DOHH2 (cell line): ENCODE results near the gene PGF.

Experiments
- H3F3A ChIP-seq: fragments of 200-600 bp; sonication (generic), shearing (Covaris generic); 2 replicates; pipeline ENCODE4 v1.6.0; 2016; ENCODE audit warnings: antibody characterized with exemption, mild to moderate bottlenecking; ENCODE audit not compliant: control insufficient read depth, insufficient read depth
- H3K27ac ChIP-seq: fragments of 200-600 bp; sonication (generic); 2 replicates; pipeline ENCODE4 v1.5.1; 2014; ENCODE audit warnings: low read depth, mild to moderate bottlenecking, low read length, moderate library complexity
- H3K27me3 ChIP-seq: fragments of 200-600 bp; sonication (generic); 2 replicates; pipeline ENCODE4 v1.6.1; 2014; ENCODE audit warnings: mild to moderate bottlenecking, low read length, mixed read lengths; ENCODE audit not compliant: control insufficient read depth
- H3K36me3 ChIP-seq: fragments of 200-600 bp; sonication (generic); 2 replicates; pipeline ENCODE4 v1.6.1; 2014; ENCODE audit warnings: mild to moderate bottlenecking, low read length, moderate library complexity, mixed read lengths; ENCODE audit not compliant: control insufficient read depth
- H3K4me1 ChIP-seq: fragments of 200-600 bp; sonication (generic); 2 replicates; pipeline ENCODE4 v1.6.1; 2014; ENCODE audit warnings: mild to moderate bottlenecking, low read length, mixed read lengths; ENCODE audit not compliant: control insufficient read depth
- H3K4me2 ChIP-seq: fragments of 200-600 bp; sonication (generic); 2 replicates; pipeline ENCODE4 v1.6.0; 2014; ENCODE audit warnings: mild to moderate bottlenecking, low read length, moderate library complexity
- H3K4me3 ChIP-seq: fragments of 200-600 bp; sonication (generic); 2 replicates; pipeline ENCODE4 v1.5.1; 2014; ENCODE audit warnings: mild to moderate bottlenecking, low read length, mixed read lengths
- H3K79me2 ChIP-seq: fragments of 200-600 bp; sonication (generic); 2 replicates; pipeline ENCODE4 v1.6.1; 2014; ENCODE audit warnings: mild to moderate bottlenecking, low read length, mixed read lengths; ENCODE audit not compliant: control insufficient read depth
- H3K9me2 ChIP-seq: fragments of 200-600 bp; sonication (generic); replicated peaks from 2 replicates; pipeline ENCODE4 v1.6.1; 2014; ENCODE audit warnings: mild to moderate bottlenecking, low read length, mixed read lengths; ENCODE audit not compliant: control insufficient read depth
- H3K9me3 ChIP-seq: fragments of 200-600 bp; sonication (generic); 2 replicates; pipeline ENCODE4 v1.6.1; 2014; ENCODE audit warnings: antibody characterized with exemption, low read length, mixed read lengths; ENCODE audit not compliant: control insufficient read depth, insufficient read depth
- H4K20me1 ChIP-seq: fragments of 200-600 bp; sonication (generic); 2 replicates; pipeline ENCODE4 v1.6.0; 2014; ENCODE audit warnings: low read depth, mild to moderate bottlenecking, antibody characterized with exemption, low read length, moderate library complexity; ENCODE audit not compliant: control insufficient read depth, insufficient read depth
- EZH2phosphoT487 ChIP-seq: fragments of 200-600 bp; sonication (generic); IDR thresholded peaks from 2 replicates; pipeline ENCODE4 v1.6.1; 2017; ENCODE audit warnings: borderline replicate concordance, mild to moderate bottlenecking, antibody characterized with exemption, low read length, moderate library complexity, mixed read lengths
- TF ChIP-seq, protein P1 (sequence below): fragments of 200-600 bp; sonication (generic); IDR thresholded peaks from one replicate; pipeline ENCODE4 v1.5.1; 2014; ENCODE audit warnings: antibody characterized with exemption, mild to moderate bottlenecking, low read depth, low read length; ENCODE audit not compliant: poor library complexity, severe bottlenecking

Gene PGF

GRCh38 chr14:74909501-74909900 lies 45.9 kb downstream of the PGF start:
- Histone ChIP-seq H3K4me1 (peaks cover 4% of the 10 kb centered on the region; the same call in 1 of the 2 replicates), H4K20me1 (peaks cover 3% of the 10 kb centered on the region; the same call in 1 of the 2 replicates), H3K79me2 (no peaks in the 10 kb centered on the region), H3F3A (peaks cover 8% of the 10 kb centered on the region), H3K4me3 (no peak overlapping the region), H3K9me3 (no peaks in the 10 kb centered on the region), H3K27me3 (no peaks in the 10 kb centered on the region), H3K9me2 (no peaks in the 10 kb centered on the region), H3K4me2 (no peak overlapping the region), H3K27ac (no peak overlapping the region), H3K36me3 (peaks cover 20% of the 10 kb centered on the region)
- TF ChIP-seq, protein P1, sequence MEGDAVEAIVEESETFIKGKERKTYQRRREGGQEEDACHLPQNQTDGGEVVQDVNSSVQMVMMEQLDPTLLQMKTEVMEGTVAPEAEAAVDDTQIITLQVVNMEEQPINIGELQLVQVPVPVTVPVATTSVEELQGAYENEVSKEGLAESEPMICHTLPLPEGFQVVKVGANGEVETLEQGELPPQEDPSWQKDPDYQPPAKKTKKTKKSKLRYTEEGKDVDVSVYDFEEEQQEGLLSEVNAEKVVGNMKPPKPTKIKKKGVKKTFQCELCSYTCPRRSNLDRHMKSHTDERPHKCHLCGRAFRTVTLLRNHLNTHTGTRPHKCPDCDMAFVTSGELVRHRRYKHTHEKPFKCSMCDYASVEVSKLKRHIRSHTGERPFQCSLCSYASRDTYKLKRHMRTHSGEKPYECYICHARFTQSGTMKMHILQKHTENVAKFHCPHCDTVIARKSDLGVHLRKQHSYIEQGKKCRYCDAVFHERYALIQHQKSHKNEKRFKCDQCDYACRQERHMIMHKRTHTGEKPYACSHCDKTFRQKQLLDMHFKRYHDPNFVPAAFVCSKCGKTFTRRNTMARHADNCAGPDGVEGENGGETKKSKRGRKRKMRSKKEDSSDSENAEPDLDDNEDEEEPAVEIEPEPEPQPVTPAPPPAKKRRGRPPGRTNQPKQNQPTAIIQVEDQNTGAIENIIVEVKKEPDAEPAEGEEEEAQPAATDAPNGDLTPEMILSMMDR, result no peak
- TF ChIP-seq EZH2phosphoT487, result no peak

DNA sequence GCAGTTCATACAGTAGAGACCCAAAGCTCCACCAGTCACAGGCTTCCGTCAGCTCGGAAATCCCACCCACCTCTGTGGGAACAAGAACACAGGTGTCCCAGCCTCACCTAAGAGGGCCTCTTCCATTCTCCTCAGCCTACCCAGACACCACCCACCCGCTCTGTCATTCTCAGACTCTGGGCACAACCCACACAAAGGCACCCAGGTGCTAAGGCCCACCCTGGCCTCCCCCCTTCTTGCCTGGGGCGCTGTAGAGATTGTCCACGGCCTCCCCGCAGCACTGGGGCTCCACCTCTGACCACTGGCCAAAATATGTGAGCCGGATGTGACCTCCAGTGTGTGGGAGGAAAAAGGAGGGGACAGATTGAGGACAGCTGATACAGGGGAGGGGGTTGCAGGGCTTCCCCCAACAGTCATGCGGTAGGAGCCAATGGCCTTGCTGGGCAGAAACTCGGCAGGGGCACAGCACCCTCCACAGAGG lies 46.5 kb downstream of the PGF start:
- TF ChIP-seq EZH2phosphoT487, result no peak
- TF ChIP-seq, protein P1, result no peak
- H3K4me1 ChIP-seq, result peaks cover 5% of the 10 kb centered on the region
- no peaks in the 10 kb centered on the region for H3K9me2 ChIP-seq
- H3K4me3 ChIP-seq, result no peak overlapping the region
- H4K20me1 ChIP-seq, result peaks cover 3% of the 10 kb centered on the region; the same call in 1 of the 2 replicates
- H3K9me3 ChIP-seq, result no peaks in the 10 kb centered on the region
- H3K27me3 ChIP-seq, result no peaks in the 10 kb centered on the region
- peaks cover 26% of the 10 kb centered on the region for H3K36me3 ChIP-seq
- peaks cover 14% of the 10 kb centered on the region for H3F3A ChIP-seq
- H3K27ac ChIP-seq, result no peak overlapping the region
- no peak overlapping the region for H3K4me2 ChIP-seq
- no peaks in the 10 kb centered on the region for H3K79me2 ChIP-seq

- Histone ChIP-seq H3K27me3 (no peaks in the 10 kb centered on the region), H3K79me2 (no peaks in the 10 kb centered on the region), H3K9me3 (no peaks in the 10 kb centered on the region), H3K9me2 (no peaks in the 10 kb centered on the region), H4K20me1 (peaks cover 3% of the 10 kb centered on the region; the same call in 1 of the 2 replicates), H3K4me2 (no peak overlapping the region), H3K27ac (no peak overlapping the region), H3K36me3 (peaks cover 36% of the 10 kb centered on the region), H3K4me3 (no peak overlapping the region), H3K4me1 (peaks cover 16% of the 10 kb centered on the region), H3F3A (peaks cover 20% of the 10 kb centered on the region)
- TF ChIP-seq, protein P1, result no peak
- TF ChIP-seq EZH2phosphoT487, result no peak
Measured at GRCh38 chr14:74907744-74908143, 47.7 kb downstream of the PGF start.
